Activated effector memory CD4-positive, alpha-beta T cell treated with anti-CD3 and anti-CD28 coated beads, Interleukin-2, amount 50 U/mL, for 16 hours (primary cell): ENCODE data around the gene ELAVL1.
"Not testable (repeated sequence)": the region's sequence is repeated elsewhere in the genome, so short reads cannot be mapped to it uniquely, and the experiment has no call there.

ENCODE experiments used
- DNase-seq: peaks from one replicate; pipeline ENCODE4 v3.0.0-alpha.2; 2020

The ELAVL1 gene

GRCh38 chr19:7968008-7968795 is 37.2 kb downstream of the ELAVL1 start:
- DNase-seq, result no peak

- no peak for DNase-seq
These were observed 39.3 kb downstream of the ELAVL1 start for GRCh38 chr19:7965921-7966665.

GRCh38 chr19:7965259-7965841 is 40.1 kb downstream of the ELAVL1 start:
- no peak for DNase-seq

- DNase-seq, result no peak
These were observed 41.9 kb downstream of the ELAVL1 start for GRCh38 chr19:7963566-7963965.

GRCh38 chr19:7962644-7963268 is 42.7 kb downstream of the ELAVL1 start:
- DNase-seq, result no peak

GRCh38 chr19:7961920-7962626 is 43.4 kb downstream of the ELAVL1 start:
- no peak for DNase-seq

- not testable (repeated sequence) for DNase-seq
These were observed 44.4 kb downstream of the ELAVL1 start for GRCh38 chr19:7961082-7961481.

GRCh38 chr19:7959211-7959610 is 46.2 kb downstream of the ELAVL1 start:
- DNase-seq, result no peak

GRCh38 chr19:7955696-7956095 is 49.7 kb downstream of the ELAVL1 start:
- DNase-seq, result no peak

- DNase-seq, result no peak
These were observed 51.9 kb downstream of the ELAVL1 start for GRCh38 chr19:7953576-7953975.

- DNase-seq, result no peak
These were observed 52.4 kb downstream of the ELAVL1 start for GRCh38 chr19:7953060-7953459.

GRCh38 chr19:7947939-7948338 is 57.5 kb downstream of the ELAVL1 start:
- DNase-seq, result no peak

GRCh38 chr19:7944177-7944761 is 61.2 kb downstream of the ELAVL1 start:
- DNase-seq, result peak; percentile 95

- peak; percentile 100 for DNase-seq
These were observed 61.8 kb downstream of the ELAVL1 start, which contains the start of gene TIMM44 for GRCh38 chr19:7943444-7944176. TSS of gene TIMM44 (minus strand) at chr19:7943666. CDS start at chr19:7943651, 15 bp downstream.

- DNase-seq, result no peak
These were observed 62.4 kb downstream of the ELAVL1 start for GRCh38 chr19:7942981-7943443.

GRCh38 chr19:7941895-7942596 is 63.4 kb downstream of the ELAVL1 start:
- DNase-seq, result no peak

- no peak for DNase-seq
These were observed 64.6 kb downstream of the ELAVL1 start for GRCh38 chr19:7940841-7941240.

GRCh38 chr19:7934766-7935165 is 70.7 kb downstream of the ELAVL1 start:
- no peak for DNase-seq

- DNase-seq, result no peak
These were observed 71.4 kb downstream of the ELAVL1 start for GRCh38 chr19:7933828-7934725.

- DNase-seq, result no peak
These were observed 72.0 kb downstream of the ELAVL1 start for GRCh38 chr19:7933411-7933810.
